Hematopoietic multipotent progenitor cell treated with erythropoietin and hydrocortisone succinate and interleukin-3 and kit ligand, for 4 days (in vitro differentiated cells): Measurements from ENCODE around the gene CSF2.

Experiments
- DNase-seq: peaks from one replicate; pipeline ENCODE4 v3.0.0-alpha.2; 2015

CSF2 gene

DNA sequence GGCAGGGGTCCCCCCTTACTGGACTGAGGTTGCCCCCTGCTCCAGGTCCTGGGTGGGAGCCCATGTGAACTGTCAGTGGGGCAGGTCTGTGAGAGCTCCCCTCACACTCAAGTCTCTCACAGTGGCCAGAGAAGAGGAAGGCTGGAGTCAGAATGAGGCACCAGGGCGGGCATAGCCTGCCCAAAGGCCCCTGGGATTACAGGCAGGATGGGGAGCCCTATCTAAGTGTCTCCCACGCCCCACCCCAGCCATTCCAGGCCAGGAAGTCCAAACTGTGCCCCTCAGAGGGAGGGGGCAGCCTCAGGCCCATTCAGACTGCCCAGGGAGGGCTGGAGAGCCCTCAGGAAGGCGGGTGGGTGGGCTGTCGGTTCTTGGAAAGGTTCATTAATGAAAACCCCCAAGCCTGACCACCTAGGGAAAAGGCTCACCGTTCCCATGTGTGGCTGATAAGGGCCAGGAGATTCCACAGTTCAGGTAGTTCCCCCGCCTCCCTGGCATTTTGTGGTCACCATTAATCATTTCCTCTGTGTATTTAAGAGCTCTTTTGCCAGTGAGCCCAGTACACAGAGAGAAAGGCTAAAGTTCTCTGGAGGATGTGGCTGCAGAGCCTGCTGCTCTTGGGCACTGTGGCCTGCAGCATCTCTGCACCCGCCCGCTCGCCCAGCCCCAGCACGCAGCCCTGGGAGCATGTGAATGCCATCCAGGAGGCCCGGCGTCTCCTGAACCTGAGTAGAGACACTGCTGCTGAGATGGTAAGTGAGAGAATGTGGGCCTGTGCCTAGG is at the start of gene CSF2:
TSS of gene CSF2 (plus strand) at position 559 of the 783 bp plus-strand sequence. CDS start at position 594, 35 bp downstream.
- no peak for DNase-seq

DNA sequence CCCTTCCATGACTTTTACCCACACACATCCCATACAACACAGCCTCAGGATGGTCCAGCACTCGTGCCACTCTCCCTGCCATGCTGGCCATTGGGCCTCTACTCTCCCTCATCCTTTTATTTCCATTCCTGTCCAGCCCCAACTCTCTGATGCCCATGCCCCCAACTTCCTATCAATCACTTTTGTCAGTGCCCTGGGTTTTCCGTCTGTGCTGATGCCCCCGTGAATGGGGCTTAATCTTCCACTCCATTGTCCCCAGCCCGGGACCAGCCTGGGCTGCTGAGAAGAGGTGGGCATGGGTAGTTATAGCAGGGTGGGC is 49.5 kb upstream of the CSF2 start:
- no peak for DNase-seq

DNA sequence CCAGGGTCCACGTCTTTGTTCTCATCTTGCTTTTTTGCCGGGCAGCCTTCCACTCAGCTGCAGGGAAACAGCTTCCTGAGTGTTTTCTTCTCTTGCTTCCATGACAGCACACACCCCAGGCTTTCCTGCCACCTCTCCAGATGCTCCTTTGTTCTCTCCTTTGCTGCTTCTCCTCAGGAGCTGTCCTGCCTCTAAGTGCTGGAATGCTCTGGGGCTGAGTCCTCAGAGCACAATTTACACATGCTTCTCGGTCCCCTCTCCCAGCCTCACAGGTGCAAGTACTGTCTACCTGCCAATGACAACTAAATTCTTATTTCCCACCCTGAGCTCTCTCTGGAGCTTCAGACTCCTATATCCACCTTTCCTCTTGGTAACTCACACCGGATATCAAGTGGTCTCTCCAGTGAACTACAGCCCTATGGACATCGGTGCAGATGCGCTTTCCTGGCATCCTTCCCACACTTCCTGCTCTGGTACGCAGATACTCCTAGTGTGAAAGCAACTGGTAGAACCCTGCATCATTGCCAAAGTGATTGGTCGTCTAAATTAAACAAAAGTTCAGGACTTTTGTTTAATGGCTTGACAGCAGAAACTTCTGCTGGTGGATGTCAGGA is 48.7 kb upstream of the CSF2 start:
- no peak for DNase-seq

DNA sequence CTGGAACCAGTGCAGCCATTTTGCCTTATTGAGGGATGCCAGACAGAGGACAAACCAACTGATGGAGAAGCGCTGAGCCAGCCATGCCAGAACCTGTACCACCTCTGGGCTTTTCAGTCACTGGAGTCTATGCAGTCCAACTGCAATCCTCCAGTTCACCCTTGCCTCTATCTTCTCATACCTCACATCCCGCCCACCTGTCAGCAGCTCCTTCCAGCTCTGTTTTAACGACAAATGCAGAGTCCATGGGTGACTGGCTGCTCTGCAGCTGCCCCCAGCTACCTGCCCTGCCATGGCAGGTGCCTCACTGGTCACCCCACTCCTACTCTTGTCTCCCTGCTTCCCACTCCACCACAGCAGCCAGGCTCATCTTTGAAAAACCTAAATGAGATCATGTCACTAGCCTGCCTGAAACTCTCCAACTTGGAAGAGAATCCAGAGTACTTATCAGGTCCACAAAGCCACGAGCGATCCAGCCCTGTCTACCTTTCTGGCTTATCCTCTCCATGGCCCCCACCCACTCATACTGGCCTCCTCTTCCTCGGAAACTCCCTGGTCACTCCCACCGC is 48.1 kb upstream of the CSF2 start:
- DNase-seq = no peak

DNA sequence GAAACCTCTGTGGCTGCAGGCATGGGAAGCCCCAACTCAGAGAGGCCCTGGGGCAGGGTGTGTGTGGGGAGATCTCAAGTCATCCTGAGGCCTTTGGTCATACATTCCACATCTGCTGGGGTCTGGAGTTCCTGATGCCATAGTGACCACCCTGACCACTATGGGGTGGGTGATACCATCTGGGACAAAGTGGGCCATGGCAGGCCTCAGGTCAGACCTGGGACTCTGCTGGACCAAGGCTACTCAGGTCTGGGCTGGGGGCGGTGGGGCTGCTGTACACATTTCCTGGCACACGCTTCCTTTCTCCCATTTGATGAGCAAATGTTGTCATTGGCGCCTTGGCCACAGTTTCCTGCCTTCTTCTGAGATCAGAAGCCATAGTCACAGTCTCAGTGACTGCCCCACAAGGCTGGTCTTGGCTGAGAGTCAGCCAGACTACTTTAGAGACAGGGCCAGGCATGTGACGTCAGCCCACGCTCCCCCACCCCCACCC is 47.0 kb upstream of the CSF2 start:
- DNase-seq = no peak

DNA sequence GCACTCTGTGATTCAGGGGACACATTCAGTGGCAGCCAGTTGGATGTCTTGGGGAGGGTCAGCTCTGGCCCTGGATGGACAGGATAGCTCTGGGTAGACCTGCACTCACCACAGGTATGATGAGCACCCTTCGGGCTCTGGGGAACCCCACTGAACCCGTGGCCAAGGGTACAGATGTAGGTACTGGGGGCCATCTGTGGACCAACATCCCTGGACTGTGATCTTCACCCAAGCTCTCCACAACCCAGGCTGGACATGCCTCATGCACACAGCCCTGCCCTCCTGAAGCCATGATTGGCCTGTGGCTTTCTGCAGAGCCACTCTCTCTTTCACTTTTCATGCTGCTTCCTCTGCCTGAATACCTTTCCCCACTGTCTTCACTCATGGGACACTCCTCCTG is 46.6 kb upstream of the CSF2 start:
- no peak for DNase-seq

DNA sequence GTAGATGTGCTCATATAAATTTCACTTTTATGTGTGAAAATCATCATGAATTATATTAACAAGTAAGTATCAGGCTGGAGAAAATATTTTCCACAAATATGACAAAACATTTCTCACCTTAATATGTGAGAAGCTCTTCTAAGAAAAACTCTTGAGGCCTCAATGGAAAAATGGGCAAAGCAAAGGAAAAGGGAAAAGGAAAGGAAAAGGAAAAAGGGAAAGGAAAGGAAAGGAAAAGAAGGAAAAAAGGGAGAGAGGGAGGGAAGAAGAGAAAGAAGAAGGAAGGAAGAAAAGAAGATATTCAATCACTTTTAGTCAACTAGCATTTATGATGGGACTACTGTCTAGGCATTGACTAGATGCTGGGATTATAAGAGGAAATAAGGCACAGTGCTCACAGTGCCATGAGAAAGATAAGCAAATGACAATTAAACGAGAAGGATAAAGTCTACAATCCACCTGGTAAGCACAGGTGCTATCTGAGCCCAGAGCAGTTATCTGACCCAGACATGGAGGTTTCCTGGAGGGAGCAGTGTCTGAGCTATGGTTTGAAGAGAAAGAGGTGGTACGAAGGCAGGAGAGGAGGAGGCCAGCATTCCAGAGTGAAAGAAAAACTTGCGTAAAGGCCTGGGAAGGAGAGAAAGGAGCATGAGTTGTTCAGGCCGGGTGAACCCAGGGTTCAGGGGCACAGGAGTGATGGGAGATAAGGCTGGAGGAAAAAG is 43.8 kb upstream of the CSF2 start:
- DNase-seq = no peak

DNA sequence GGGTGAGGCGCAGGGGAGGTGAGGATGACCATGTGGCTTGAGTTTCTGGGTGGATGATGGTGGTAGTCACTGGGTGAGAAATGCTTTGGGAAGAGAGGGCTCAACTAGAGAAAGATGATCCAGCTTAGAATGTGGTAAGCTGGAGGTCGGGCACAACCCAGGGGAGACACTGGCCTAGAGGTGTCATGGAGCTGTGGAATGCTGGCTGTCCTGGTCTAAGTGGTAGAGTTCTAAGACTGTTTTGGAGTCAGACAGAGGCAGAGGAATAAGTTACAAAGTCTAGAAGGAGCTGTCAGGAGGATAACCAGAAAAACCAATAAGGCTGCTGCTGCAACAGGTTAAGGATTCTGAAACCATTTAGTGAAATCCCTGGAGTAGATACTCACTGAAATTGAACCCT is 43.0 kb upstream of the CSF2 start:
- DNase-seq = no peak

DNA sequence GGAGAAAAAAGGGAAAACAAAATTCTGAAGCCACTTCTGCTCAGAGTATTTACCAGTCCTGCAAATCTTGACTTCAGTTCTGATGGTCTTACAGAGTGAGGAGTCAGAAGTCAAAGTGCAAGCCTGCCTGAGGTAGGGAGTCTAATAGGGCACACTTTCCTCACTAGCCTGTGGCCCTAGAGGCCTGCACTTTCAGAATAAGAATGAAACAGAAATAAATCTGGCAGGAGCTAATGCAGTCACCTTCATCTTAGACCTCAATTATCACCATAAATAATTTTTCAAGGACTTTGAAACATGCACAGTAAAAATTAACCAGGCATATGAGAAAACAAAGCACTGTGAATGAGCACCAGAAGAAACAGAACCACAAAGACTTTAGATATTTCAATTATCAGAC is 41.4 kb upstream of the CSF2 start:
- DNase-seq = no peak

DNA sequence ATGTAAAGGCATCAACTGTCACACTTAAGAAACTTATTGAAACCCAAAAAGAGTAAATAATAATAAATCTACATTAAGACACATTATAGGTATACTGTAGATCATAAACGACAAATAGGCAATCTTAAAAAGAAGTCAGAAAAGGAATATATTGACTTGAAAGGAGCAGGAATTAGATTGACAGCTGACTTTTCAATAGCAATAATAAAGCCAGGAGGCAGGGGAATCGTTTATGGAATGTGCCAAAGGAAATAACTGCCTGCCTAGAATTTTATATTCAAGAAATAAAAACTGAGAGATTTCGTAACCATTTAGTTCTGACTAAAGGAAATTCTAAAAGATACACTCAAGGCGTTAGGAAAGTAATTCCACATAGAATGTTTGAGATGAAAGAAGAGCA is 40.5 kb upstream of the CSF2 start:
- DNase-seq = no peak

DNA sequence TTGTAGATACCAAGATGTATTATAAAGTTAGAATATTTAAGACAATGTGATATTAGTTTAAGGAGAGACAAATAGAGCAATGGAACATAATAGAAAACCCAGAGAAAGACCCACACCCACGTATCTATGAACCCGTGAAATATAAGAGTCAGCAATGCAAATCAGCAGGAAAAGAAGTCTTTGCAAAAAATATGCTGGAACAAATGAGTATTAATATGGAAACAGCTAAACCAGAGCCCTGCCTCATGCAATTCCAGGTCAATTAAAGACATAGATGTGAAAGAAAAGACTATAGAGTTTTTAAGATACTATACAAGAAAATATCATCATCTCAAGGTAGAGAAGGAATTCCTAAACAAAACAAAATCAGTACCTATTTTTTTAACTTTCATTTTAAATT is 36.2 kb upstream of the CSF2 start:
- DNase-seq = no peak

DNA sequence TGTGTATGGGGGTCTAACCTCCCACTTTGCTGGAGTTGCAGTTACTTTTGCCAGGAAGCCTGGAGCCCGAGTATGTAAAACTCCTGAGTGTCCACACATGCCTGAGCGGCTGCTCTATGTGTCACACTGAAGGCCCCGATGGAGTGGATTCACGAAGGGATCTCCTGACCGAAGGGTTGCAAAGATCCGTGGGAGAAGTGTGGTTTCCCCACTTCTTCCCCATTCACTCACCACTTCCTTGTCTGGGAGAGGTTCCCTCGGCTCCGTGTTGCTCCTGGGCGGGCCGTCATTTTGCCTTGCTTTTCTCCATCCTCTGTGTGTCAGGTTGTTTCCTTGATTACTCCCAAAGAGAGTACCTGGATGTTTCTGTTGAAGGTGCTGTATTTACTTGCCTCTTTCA is 29.4 kb upstream of the CSF2 start:
- no peak for DNase-seq

DNA sequence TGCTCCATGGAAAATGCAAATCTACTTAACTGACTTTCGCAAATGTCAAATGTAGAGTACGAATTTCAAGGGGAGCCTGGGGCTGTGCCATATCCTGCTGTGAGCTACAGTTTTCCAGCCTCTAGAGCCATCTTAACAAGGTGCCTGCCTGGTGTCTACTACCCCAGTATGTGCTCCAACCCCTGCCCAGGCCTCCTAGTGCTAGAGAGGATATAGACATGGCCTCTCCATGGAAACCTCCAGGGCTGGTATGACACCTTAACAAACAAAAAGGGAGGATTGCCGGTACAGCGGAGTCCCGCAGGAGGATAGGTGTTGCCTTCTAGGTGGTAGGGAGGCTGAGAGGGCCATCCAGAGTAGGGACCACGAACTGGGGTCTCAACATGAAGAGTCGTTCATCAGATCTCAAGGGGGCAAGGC is 26.7 kb upstream of the CSF2 start:
- DNase-seq = no peak

DNA sequence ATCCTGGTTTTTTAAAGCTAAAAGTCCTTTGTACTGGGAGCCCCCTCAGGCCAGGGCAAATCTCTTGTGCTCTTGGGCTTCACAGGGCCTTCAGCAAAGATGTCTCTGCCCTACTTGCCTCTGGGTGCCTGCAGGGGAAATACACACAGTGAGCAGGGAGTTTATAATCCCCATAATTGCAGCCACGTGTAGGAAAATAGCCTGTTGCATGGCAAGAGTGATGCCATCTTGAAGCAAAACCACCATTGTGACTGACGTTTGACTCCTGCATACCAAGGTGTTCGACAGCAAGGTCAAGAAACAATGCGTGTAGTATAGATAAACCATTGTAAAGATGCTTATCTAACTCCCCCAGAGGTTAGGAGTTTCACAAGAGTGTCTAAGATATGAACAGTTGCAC is 24.5 kb upstream of the CSF2 start:
- DNase-seq = peak; percentile 41

DNA sequence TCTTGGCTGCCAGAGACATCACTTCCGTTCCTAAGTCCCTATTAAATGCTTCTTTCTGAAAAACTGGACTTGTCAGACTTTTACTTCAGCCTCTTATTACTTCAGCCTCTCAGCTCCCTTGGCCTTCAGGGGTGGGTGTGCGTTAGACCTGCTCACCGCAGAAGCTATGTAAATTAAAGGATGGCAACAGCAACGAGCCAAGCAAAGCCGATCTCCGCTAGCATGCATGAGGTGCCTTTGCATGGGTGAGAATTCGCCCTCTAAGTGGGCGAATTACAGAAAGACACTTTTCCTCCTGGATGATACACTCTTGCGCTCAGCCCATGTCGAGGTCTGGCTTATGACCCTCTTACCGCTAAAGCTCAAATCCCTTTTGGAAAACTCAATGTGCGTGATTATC is 24.0 kb upstream of the CSF2 start:
- DNase-seq = no peak

DNA sequence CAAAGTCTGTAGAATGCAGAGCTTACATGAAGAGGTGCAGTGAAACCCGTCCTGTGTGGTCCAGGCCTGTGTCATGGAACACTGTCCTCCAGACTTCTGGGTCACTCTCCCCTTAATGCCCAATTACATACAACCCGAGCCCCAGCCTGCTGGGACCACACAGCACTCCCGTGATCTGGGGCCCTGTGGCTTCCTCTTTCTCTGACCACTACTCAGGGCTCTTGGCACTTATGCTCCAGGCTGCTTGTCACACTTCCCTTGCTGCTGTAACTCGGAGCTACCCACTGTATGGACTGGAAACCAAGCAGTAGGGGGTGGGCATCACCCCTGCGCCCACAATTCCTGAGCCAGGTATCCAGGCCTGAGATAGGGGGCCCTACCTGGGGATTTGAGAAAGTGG is 23.5 kb upstream of the CSF2 start:
- peak; percentile 84 for DNase-seq

DNA sequence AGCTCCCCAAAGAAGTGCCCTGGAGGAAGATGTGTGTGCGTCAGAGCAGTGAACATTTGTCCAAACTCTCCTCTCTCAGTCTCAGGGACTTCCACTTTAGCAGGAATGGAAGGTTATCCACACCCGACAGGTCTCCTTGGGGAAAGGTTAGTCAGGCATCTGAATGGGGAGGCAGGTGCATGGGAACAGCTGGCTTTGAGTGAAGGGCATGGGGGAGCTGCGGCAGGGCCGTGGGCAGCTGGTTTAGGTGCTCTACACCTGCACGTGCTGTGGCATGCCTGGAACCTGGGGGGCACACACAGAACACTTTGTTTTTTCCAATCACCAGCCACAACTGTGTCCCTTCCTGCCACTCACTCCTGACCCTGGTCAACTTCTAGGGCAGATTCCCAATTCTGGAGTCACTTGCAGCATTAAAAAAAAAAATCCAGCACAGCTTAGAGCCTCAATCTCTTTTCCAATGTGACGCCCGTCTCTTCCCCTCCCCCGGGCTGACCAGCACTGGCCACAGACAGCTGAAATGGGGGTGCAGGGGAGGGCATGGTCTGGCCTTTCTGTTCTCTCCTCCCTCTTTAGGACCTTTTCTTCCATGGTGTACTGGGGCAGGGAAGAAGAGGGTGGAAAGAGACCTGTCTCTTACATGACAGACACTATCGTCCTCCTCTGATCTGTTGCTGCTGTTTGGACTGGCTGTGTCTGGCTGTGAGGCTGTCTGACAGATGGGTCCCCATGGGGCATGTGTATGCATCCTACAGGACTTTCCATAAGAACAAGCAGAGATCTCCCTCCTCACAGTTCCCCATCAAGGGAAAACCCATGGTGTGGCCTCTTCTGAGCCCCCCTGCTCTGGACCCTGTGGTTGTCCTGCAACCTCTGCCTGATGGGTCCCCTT is 22.7 kb upstream of the CSF2 start:
- DNase-seq = no peak

DNA sequence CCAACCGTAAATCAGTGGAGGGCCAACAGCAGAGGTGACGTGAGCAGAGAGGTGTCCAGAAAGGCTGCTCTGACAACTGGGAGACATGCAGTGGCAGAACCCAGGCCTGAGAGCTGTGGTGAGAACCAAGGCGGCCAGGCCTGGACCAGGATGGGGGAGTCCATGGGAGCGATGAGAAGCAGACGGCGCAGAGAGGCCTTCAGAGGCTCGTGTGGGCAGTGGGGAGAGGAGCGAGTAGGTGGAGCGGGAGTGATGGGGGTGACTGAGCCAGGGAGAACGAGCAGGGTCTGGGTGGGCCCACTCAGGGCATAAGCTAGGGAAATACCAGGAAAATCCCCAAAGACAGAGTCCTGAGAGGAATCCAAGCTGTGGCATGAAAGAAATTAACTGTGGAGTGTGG is 21.1 kb upstream of the CSF2 start:
- no peak for DNase-seq

DNA sequence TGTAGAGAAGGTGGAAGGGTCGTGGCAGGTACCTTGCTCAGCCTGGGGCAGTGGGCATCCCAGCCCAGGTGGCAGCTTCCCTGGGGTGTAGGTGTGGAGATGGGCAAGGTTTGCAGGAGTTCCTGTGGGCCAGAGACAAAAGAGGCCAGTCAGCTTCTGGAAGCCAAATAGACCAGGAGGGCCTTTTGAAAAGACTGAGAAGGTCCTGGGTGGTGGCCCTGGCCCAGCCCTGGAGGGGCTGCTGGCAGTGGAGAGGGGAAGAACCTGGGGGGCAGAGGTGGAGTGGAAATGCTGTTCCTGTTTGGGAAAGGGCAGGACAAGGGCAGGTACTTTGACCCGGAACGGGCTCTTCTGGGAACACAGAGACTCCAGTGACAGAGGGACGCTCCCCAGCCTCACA is 20.1 kb upstream of the CSF2 start:
- no peak for DNase-seq

DNA sequence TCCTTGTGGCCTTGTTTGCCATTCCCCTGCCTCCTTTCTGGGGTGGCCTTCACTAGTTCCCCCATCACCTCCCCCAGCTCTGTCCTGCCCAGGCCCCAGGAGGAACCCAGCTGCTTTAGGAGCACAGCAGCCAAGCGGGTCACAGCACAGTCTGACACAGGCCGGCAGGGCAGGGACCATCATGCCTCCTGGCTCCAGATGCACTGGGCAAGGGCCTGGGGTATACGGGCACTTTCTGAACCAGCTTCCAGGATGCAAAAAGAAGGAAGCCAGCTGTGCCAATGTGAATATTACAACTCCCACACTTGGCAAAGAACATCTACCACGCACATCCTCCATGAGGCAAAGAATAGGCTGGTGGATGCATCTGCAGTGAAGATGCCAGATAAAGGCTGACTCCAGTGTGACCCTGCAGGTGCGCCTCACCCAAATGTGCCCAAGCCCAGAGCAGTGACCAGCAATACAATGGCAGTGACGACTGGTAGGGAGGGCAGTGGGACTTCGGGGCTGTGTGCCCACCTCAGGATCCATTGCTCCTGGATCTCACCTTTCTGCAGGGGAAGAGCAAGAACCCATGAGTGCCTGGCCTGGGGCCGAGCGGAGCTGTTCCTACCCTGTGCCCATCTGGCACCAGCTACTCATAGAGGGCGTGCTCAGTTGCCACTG is 19.4 kb upstream of the CSF2 start:
- DNase-seq = no peak

DNA sequence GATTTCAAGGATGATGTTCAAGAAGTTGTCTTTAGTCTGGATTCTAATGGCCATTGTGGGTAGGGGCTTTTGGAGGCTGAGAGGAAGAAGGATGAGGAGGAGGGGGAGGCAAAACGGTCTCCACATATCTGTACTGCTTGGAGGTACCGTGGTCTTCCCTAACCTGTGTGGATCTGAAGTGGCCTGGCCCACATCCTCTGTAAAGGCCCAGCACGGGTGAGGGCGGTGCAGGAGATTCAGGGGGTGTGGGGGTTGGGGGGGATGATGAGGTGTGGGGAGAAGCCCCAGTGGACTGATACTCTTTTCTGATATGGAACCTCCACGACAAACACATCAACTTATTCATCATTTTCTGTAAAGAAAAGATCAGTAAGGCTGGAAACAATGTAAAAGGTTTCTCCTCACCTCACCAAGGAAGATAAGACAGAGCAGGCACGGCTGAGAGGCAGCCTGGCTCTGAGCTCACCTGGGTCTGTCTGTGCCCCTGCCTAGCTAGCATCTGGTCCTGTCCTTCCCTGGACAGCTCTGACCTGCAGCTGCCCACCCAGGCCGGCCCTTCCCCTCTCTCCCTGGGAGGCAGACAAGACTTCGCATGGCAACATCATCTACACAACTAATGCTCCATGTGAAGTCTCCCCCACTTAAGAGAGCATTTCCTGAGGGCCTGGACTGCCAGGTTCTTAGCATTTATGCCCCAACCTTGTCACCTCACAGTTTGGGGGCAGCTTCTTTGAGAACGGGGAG is 18.7 kb upstream of the CSF2 start:
- no peak for DNase-seq

DNA sequence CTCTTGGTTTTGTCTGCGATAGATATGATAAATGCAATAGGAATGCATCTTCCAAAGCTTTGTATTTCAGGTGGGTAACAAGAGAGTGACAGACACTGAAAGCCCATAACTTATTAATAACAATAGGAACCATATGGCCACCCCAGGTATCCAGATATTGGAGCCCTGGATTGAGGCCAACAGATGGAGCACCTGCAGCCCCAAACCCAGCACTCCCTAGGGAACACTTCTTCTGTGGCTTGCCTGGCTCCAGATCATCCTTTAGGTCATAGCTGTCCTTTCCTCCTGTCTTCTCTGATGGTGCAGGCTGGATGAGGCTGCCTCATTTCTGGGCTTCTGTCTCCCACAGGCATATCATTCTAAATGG is 18.2 kb upstream of the CSF2 start:
- DNase-seq = no peak
